IPS-20b (cell line): ENCODE measurements around the gene UBE2L5.
"Not testable (repeated sequence)": the region's sequence is repeated elsewhere in the genome, so short reads cannot be mapped to it uniquely, and the experiment has no call there.

ENCODE experiments used
- H3K27ac ChIP-seq: one replicate; pipeline ENCODE4 v1.5.1; 2013; ENCODE audit warnings: low read length
- H3K27me3 ChIP-seq: 2 replicates; pipeline ENCODE4 v1.6.1; 2013; ENCODE audit warnings: mild to moderate bottlenecking, low read length, inconsistent platforms; ENCODE audit not compliant: insufficient read depth
- H3K36me3 ChIP-seq: 2 replicates; pipeline ENCODE4 v1.6.1; 2013; ENCODE audit warnings: low read depth, mild to moderate bottlenecking, inconsistent platforms, low read length, moderate library complexity; ENCODE audit not compliant: insufficient read depth
- H3K4me1 ChIP-seq: 2 replicates; pipeline ENCODE4 v1.6.1; 2013; ENCODE audit warnings: mild to moderate bottlenecking, control low read depth, inconsistent platforms, low read length, moderate library complexity; ENCODE audit not compliant: insufficient read depth
- H3K4me3 ChIP-seq: 2 replicates; pipeline ENCODE4 v1.5.1; 2013; ENCODE audit warnings: mild to moderate bottlenecking, low read length, inconsistent platforms
- H3K9ac ChIP-seq: 2 replicates; pipeline ENCODE4 v1.6.1; 2013; ENCODE audit warnings: low read depth, mild to moderate bottlenecking, inconsistent platforms, low read length, moderate library complexity
- H3K9me3 ChIP-seq: 2 replicates; pipeline ENCODE4 v1.6.1; 2013; ENCODE audit warnings: mild to moderate bottlenecking, low read depth, low read length, inconsistent platforms; ENCODE audit not compliant: insufficient read depth

The UBE2L5 gene

DNA sequence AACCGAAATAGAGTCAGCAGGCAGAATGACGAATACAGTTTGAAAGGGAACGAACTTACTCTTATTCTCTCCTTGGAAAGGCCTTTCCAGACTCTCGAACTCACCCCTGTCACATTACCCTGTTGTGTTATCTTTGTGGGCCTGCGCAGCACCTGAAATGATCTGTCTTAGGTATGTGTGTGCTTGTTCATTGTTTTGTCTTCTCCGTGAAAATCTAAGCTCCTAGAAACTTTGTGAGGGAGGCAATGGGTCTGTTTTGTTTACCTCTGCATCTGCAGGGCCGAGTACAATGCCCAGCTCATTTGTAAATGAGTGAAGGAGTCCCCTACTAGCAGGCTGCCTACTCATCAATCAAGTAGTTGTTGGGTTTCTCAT is 23.8 kb downstream of the UBE2L5 start:
- no peaks in the 10 kb centered on the region; the same call in 1 of the 2 replicates for H3K4me1 ChIP-seq
- peak overlapping the region; percentile 70 for H3K4me3 ChIP-seq
- peak overlapping the region; percentile 66; the same call in 1 of the 2 replicates for H3K9ac ChIP-seq
- H3K27ac ChIP-seq: peak overlapping the region; percentile 10
- H3K36me3 ChIP-seq: no peaks in the 10 kb centered on the region
- H3K27me3 ChIP-seq: no peaks in the 10 kb centered on the region
- H3K9me3 ChIP-seq: no peaks in the 10 kb centered on the region

DNA sequence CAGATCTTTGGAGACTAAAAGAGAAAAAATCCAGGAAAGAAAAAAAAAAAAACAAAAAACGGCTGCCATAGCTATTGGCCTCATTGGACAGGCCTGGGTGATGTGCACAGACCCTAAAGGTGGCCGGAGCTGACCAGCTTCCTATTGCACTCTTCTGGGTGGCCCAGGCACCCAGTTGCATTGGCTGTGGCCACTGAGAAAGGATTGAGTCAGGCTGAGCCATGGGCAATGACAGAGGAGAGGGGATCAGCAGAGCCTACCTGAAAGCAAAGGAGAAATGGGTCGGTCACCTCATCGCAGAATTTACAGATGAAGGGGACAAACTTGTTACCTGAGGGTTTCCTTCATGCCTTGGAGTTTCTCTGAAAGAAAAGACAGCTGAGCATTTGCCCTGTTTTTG is 26.1 kb downstream of the UBE2L5 start:
- Histone ChIP-seq H3K4me1 (no peaks in the 10 kb centered on the region; the same call in 1 of the 2 replicates), H3K4me3 (no peak overlapping the region), H3K9me3 (no peaks in the 10 kb centered on the region), H3K36me3 (no peaks in the 10 kb centered on the region), H3K27me3 (no peaks in the 10 kb centered on the region), H3K27ac (no peak overlapping the region), H3K9ac (no peak overlapping the region)

DNA sequence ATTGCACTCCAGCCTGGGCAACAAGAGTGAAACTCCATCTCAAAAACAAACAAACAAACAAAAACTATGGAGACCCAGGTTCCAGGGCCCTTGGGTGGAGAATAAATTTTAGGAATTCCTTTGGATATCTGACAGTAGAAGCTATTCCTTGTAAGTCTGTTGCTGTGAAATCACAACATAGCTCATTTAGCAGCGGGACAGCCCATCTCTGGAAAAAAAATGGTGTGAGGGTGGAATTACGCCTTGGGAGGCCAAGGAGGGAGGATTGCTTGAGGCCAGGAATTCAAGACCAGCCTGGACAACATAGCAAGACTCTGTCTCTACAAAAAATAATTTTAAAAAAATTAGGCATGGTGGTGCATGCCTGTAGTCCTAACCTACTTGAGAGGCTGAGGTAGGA is 27.8 kb downstream of the UBE2L5 start:
- H3K9ac ChIP-seq: no peak overlapping the region
- H3K4me1 ChIP-seq: no peaks in the 10 kb centered on the region; the same call in 1 of the 2 replicates
- no peaks in the 10 kb centered on the region for H3K9me3 ChIP-seq
- H3K36me3 ChIP-seq: no peaks in the 10 kb centered on the region
- no peak overlapping the region for H3K4me3 ChIP-seq
- no peaks in the 10 kb centered on the region for H3K27me3 ChIP-seq
- no peak overlapping the region for H3K27ac ChIP-seq

DNA sequence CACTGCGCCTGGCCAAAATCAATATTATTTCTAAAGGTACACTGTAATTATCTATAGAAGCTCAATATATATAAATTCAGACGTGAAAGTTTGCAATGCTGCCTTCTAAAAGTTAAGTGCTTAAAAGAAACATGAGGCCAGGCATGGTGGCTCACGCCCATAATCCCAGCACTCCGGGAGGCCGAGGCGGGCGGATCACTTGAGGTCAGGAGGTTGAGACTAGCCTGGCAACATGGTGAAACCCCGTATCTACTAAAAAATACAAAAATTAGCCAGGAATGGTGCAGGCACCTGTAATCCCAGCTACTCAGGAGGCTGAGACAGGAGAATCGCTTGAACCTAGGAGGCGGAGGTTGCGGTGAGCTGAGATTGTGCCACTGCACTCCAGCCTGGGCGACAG is 29.2 kb downstream of the UBE2L5 start:
- not testable (repeated sequence) for H3K36me3 ChIP-seq, H3K4me3 ChIP-seq, H3K27ac ChIP-seq, H3K9me3 ChIP-seq, H3K9ac ChIP-seq, H3K27me3 ChIP-seq, H3K4me1 ChIP-seq

DNA sequence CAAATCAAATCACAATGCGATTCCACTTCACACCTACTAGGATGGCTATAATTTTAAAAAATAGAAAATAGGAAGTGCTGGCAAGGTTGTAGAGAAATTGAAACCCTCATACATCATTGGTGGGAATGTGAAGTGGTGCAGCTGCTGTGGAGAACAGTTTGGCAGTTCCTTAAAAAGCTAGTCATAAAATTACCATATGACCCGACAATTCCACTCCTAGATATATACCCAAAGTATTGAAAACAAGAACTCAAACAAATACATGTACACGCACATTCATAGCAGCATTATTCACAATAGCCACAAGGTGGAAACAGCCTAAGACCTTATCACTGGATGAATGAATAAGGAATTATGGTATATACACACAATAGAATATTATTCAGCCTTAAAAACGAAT is 31.4 kb downstream of the UBE2L5 start:
- Histone ChIP-seq H3K4me1 (no peaks in the 10 kb centered on the region), H3K27ac (no peak overlapping the region), H3K4me3 (no peak overlapping the region), H3K36me3 (peaks cover 4% of the 10 kb centered on the region), H3K9me3 (no peaks in the 10 kb centered on the region), H3K9ac (no peak overlapping the region), H3K27me3 (no peaks in the 10 kb centered on the region)

DNA sequence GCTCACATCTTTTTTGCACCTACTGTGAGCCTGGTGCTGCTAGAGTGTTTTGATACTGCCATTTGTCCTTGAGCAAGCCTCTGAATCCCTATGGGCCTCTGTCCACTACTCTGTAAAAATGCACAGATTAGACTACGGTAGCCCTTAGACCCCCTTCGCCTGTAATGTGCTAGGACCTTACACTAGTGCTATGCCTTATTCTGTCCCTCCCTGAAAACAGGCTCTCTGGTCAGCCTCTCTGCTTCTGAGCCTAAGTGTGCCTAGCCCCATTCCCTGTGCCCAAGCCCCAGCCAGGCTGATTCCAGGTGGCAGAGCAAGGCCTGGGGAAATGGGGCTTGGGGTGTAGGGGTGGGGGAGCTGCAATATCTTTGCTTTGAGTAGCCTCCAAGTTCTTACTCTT is 32.7 kb downstream of the UBE2L5 start:
- no peak overlapping the region for H3K4me3 ChIP-seq
- H3K9me3 ChIP-seq: no peaks in the 10 kb centered on the region
- H3K27ac ChIP-seq: no peak overlapping the region
- H3K4me1 ChIP-seq: no peaks in the 10 kb centered on the region
- no peaks in the 10 kb centered on the region for H3K27me3 ChIP-seq
- H3K9ac ChIP-seq: no peak overlapping the region
- peaks cover 16% of the 10 kb centered on the region for H3K36me3 ChIP-seq

DNA sequence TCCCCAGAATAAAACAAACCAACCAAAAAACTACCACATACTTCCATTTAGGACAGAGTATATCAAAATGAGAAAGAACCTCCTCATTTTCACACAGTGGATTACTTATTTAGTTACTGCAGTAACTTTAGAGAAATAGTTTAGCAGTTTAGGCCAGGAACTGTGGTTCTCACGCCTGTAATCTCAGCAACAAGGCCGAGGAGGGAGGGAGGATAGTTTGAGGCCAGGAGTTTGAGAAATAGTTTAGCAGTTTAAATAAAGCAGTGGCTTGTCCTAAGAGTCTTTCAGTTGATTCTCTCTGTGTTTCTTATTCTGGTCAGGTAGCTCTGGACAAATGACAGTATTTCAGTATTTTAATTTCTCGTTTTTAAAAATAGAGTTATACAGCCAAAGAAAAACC is 34.0 kb downstream of the UBE2L5 start:
- Histone ChIP-seq H3K36me3 (peaks cover 22% of the 10 kb centered on the region), H3K9me3 (no peaks in the 10 kb centered on the region), H3K27ac (no peak overlapping the region), H3K4me1 (no peaks in the 10 kb centered on the region), H3K9ac (no peak overlapping the region), H3K27me3 (no peaks in the 10 kb centered on the region), H3K4me3 (no peak overlapping the region)

DNA sequence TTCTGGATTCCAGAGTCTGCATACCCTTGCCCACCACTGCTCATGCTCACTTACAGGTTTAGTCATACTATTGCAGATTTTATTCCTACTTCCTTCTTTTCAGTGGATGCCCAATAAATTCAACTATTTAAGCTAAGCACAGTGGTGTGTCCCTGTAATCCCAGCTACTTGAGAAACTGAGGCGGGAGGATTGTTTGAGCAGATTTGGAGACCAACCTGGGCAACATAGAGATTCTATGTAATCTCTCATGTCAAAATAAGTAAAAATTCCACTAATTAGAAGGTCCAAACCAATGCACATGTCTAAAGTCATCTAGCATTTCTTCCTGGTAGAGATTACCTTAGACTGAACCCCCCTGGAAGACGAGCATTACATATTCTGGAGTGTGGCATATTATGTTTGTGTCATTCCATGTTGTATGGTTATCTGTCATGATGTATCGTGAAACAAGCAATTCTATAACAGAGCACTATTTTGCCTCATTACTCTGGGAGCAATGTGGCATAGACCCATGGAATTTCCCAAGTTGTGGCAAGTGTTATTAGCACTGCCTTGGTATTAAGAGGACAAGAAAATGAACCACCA is 35.1 kb downstream of the UBE2L5 start:
- no peak overlapping the region for H3K9ac ChIP-seq
- peaks cover 33% of the 10 kb centered on the region for H3K36me3 ChIP-seq
- no peaks in the 10 kb centered on the region for H3K9me3 ChIP-seq
- H3K27me3 ChIP-seq: no peaks in the 10 kb centered on the region
- no peak overlapping the region for H3K27ac ChIP-seq
- no peaks in the 10 kb centered on the region for H3K4me1 ChIP-seq
- H3K4me3 ChIP-seq: no peak overlapping the region

DNA sequence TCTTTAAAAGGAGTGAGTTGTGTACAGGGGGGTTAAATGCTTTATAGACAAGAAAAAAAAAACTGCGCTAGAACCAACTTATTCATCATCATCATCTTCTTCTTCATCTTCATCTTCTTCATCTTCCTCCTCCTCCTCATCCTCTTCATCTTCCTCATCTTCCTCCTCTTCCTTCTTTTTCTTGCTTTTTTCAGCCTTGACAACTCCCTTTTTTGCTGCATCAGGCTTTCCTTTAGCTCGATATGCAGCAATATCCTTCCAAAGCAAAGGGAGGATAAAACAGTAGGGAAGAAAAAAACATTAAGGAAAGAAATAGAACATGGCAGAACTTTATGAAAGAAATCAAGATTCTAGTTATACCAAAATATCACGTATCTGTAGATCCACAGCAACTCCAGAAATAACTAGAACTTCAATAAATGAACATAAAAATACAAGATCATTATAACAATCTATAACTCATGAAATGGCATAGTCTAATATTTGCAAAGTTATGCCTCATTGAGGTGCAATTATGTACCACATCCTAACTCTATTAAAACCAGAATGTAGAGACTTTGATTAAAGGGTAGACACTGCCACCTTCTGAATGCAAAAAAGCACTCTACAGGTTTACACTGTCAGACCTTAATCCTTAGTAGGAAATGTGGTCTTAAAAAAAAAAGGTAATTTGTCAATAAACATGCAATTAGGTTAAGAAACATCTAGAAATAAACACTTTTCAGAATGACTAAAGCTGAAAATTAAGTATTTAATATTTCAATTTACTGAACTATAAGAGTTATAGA is 39.2 kb downstream of the UBE2L5 start:
- H3K27ac ChIP-seq, H3K4me1 ChIP-seq, H3K9me3 ChIP-seq, H3K27me3 ChIP-seq, H3K9ac ChIP-seq, H3K4me3 ChIP-seq: not testable (repeated sequence)
- H3K36me3 ChIP-seq: peaks cover 52% of the 10 kb centered on the region

DNA sequence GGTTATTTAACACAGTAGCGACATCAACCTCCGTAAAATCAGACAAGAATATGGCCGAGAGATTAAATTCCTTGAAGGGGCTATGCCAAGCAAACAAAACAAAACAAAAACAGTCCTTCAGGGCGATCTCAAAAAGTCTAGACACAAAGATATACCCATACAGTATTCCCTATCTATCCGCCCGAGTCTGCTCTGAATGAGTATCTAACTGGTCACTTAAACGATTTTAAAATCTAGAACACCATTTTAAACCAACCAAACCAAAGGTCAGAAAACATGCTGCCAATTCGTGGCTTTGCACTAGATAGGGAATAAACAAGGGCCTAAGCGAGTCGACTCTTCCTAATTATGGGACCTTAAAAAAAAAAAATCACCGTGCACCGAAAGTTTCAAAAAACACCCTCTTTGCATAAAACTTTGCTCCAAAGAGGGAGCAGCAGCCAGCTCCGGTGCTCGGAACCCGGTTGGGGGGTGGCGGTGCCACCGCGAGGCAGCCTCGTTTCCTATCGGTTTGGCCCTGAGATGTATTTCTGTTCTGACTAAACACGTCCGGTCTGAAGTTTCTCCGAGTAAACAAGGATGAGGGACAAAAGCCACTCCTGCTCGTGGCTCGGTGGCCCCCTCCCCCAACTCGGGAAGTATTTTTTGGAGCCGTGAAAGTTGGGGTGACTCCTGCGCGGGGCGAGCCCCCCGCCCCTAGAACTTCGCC is 41.6 kb downstream of the UBE2L5 start:
- peaks cover 47% of the 10 kb centered on the region for H3K36me3 ChIP-seq
- H3K4me3 ChIP-seq: peak overlapping the region; percentile 97
- H3K4me1 ChIP-seq: peaks cover 6% of the 10 kb centered on the region
- peak overlapping the region; percentile 99 for H3K9ac ChIP-seq
- no peaks in the 10 kb centered on the region for H3K9me3 ChIP-seq
- peak overlapping the region; percentile 64 for H3K27ac ChIP-seq
- H3K27me3 ChIP-seq: no peaks in the 10 kb centered on the region

DNA sequence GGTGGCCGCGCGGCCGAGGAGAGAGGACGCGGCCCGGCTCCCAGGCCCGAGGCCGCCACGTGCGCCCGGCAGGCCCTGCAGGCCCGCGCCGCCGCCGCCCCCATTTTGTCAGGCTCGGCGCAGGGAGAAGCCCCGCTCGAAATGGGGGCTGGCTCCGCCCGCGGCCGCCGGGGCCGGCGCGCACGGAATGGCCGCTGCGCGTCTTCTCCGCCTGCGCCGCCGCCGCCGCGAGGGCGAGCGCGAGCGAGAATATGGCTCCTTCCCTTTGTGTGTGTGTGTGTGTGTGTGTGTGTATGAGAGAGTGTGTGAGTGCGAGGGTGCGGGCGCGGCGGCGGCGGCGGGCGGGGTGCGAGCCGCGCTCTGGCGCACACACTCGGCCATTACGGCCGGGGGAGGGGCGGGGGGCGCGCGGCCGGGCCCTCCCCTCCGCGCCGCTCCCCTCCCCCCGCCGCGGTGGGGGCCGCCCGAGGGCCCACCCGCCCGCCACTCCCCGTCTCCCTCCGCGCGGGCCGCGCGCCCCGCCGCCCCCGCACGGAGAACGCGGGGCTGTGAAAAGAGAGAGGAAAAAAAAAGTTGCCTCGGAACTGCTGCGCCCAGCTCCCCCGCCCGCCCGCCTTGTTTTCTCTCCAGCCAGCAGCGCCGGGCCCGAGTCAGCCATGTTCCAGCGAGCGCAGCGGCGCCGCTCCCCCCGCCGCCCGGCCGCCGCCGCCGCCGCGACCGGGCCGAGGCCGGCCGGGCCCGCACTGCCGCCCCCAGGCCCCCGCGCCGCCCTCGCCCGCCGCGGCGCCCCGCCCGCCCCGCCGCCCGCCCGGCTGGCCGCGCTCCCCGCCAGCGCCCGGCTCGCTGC is 42.4 kb downstream of the UBE2L5 start:
- Histone ChIP-seq H3K9me3 (no peaks in the 10 kb centered on the region), H3K27me3 (no peaks in the 10 kb centered on the region), H3K4me1 (peaks cover 6% of the 10 kb centered on the region), H3K4me3 (peak overlapping the region; percentile 97), H3K9ac (peak overlapping the region; percentile 99), H3K27ac (peak overlapping the region; percentile 64), H3K36me3 (peaks cover 39% of the 10 kb centered on the region)
